Natural killer cell (primary cell): Measurements from ENCODE around the gene MROH7. TPM values are rescaled to one million over a fixed set of nuclear protein-coding genes. Genes with fewer than 3 reads are reported as not detected.

Experiments
- ATAC-seq, 3 donors: fragments of 150-1000 bp in 2 of 3; fragments of 200-7000 bp in 1 of 3; cut with Tn5 transposase; 1 replicate in 1 of 3; 2 replicates in 2 of 3; pipeline ENCODE4 v1.10.0; 2021; ENCODE audit warnings: mild to moderate bottlenecking in 2 of 3, moderate library complexity in 2 of 3
- DNase-seq, 2 donors: peaks; one replicate each; pipeline versions ENCODE4 v3.0.0 to v3.0.0-alpha.2; 2013 to 2021; ENCODE audit warnings: mixed read lengths in 1 of 2
- H3K27ac ChIP-seq: one replicate; pipeline ENCODE4 v1.5.1; 2013; ENCODE audit warnings: mild to moderate bottlenecking, low read length
- H3K27me3 ChIP-seq: one replicate; pipeline ENCODE4 v1.6.1; 2013; ENCODE audit warnings: low read length; ENCODE audit not compliant: control insufficient read depth, insufficient read depth
- H3K36me3 ChIP-seq: one replicate; pipeline ENCODE4 v1.6.1; 2013; ENCODE audit warnings: low read length; ENCODE audit not compliant: control insufficient read depth, insufficient read depth
- H3K4me1 ChIP-seq: one replicate; pipeline ENCODE4 v1.6.1; 2013; ENCODE audit warnings: low read length; ENCODE audit not compliant: control insufficient read depth, insufficient read depth
- H3K4me3 ChIP-seq: one replicate; pipeline ENCODE4 v1.5.1; 2013; ENCODE audit warnings: low read length
- H3K9me3 ChIP-seq: one replicate; pipeline ENCODE4 v1.6.1; 2013; ENCODE audit warnings: low read length; ENCODE audit not compliant: control insufficient read depth, insufficient read depth
- H3K27ac Mint-ChIP-seq, 2 donors: one replicate each; pipeline ENCODE4 v1.8.0; 2022; ENCODE audit warnings: mild to moderate bottlenecking in 2 of 2, mixed read lengths in 2 of 2, moderate library complexity in 1 of 2
- H3K27me3 Mint-ChIP-seq, 2 donors: one replicate each; pipeline ENCODE4 v1.8.0; 2022; ENCODE audit warnings: low read depth in 2 of 2, mixed read lengths in 2 of 2
- H3K36me3 Mint-ChIP-seq: one replicate; pipeline ENCODE4 v1.8.0; 2022; ENCODE audit warnings: mixed read lengths
- H3K4me1 Mint-ChIP-seq, 2 donors: one replicate each; pipeline ENCODE4 v1.8.0; 2022; ENCODE audit warnings: mixed read lengths in 2 of 2
- H3K4me3 Mint-ChIP-seq: one replicate; pipeline ENCODE4 v1.8.0; 2022; ENCODE audit warnings: mild to moderate bottlenecking, moderate library complexity, mixed read lengths
- H3K9me3 Mint-ChIP-seq, 2 donors: one replicate each; pipeline ENCODE4 v1.8.0; 2022; ENCODE audit warnings: mixed read lengths in 2 of 2
- CTCF ChIP-seq: fragments of 200-600 bp; IDR thresholded peaks from one replicate; pipeline ENCODE4 v1.8.0; 2022; ENCODE audit warnings: antibody characterized with exemption
- WGBS: methylation state at CpG from one replicate; pipeline ENCODE4 v1.1.7; 2013; ENCODE audit warnings: missing lambda C conversion rate; ENCODE audit not compliant: insufficient coverage; 5-methylcytosine and 5-hydroxymethylcytosine counted together
- intact Hi-C: fragments of 100-400 bp; cut with micrococcal nuclease; formaldehyde crosslinking; loops from one replicate; pipeline ENCODE4 v1.14.2; 2022
- total RNA-seq, 4 donors: library from RNA; stranded (reverse); fragments of 120-200 nt in 1 of 4; gene quantifications; one replicate each; pipeline versions ENCODE4 v1.2.3 to v1.2.4, GENCODE V29; 2013 to 2022

The MROH7 gene
- total RNA-seq, 3 donors from 2014 or later (not counting 1 experiment from before 2014, with no cell fraction given) = 0.16 to 0.88 (median 0.33) TPM

GRCh38 chr1:54685335-54685905 is 43.8 kb downstream of the MROH7 start:
- Histone ChIP-seq H3K27ac (no peak overlapping the region), H3K4me3 (no peak overlapping the region), H3K27me3 (no peaks in the 10 kb centered on the region), H3K36me3 (no peaks in the 10 kb centered on the region), H3K4me1 (no peaks in the 10 kb centered on the region), H3K9me3 (no peaks in the 10 kb centered on the region)
- Mint-ChIP-seq H3K4me1 (no peaks in the 10 kb centered on the region), H3K27me3 (no peaks in the 10 kb centered on the region), H3K36me3 (no peaks in the 10 kb centered on the region), H3K4me3 (no peak overlapping the region), H3K27ac (no peak overlapping the region), H3K9me3 (no peaks in the 10 kb centered on the region)
- no peak for TF ChIP-seq CTCF
- 91% methylated on average over 4 of the region's 4 CpGs for whole genome bisulfite sequencing
- no peak for DNase-seq
- intact Hi-C loops = no loop called here
- no peak for ATAC-seq

GRCh38 chr1:54686155-54686554 is 44.6 kb downstream of the MROH7 start:
- DNase-seq (no peak), ATAC-seq (no peak)
- 89% methylated on average over 11 of the region's 11 CpGs for WGBS
- Mint-ChIP-seq H3K27me3 (no peaks in the 10 kb centered on the region), H3K27ac (no peak overlapping the region), H3K9me3 (no peaks in the 10 kb centered on the region), H3K4me1 (no peaks in the 10 kb centered on the region), H3K4me3 (no peak overlapping the region), H3K36me3 (no peaks in the 10 kb centered on the region)
- no peaks in the 10 kb centered on the region for H3K4me1 ChIP-seq
- H3K27me3 ChIP-seq = no peaks in the 10 kb centered on the region
- no peaks in the 10 kb centered on the region for H3K36me3 ChIP-seq
- no peaks in the 10 kb centered on the region for H3K9me3 ChIP-seq
- no peak overlapping the region for H3K27ac ChIP-seq
- intact Hi-C loops = no loop called here
- H3K4me3 ChIP-seq = no peak overlapping the region
- TF ChIP-seq CTCF = no peak

- no peaks in the 10 kb centered on the region for H3K9me3 Mint-ChIP-seq
- H3K4me3 Mint-ChIP-seq = no peak overlapping the region
- DNase-seq (no peak), ATAC-seq (no peak)
- Histone ChIP-seq H3K27ac (no peak overlapping the region), H3K4me3 (no peak overlapping the region), H3K27me3 (no peaks in the 10 kb centered on the region), H3K36me3 (no peaks in the 10 kb centered on the region), H3K4me1 (no peaks in the 10 kb centered on the region), H3K9me3 (no peaks in the 10 kb centered on the region)
- TF ChIP-seq CTCF = no peak
- WGBS = 88% methylated on average over 8 of the region's 8 CpGs
- no peak overlapping the region for H3K27ac Mint-ChIP-seq
- H3K4me1 Mint-ChIP-seq = no peaks in the 10 kb centered on the region
- intact Hi-C loops = no loop called here
- H3K27me3 Mint-ChIP-seq = no peaks in the 10 kb centered on the region
- no peaks in the 10 kb centered on the region for H3K36me3 Mint-ChIP-seq
Measured at GRCh38 chr1:54694771-54695170, 53.2 kb downstream of the MROH7 start.

GRCh38 chr1:54695221-54695620 is 53.6 kb downstream of the MROH7 start:
- 97% methylated on average over 15 of the region's 15 CpGs for WGBS
- Mint-ChIP-seq H3K9me3 (no peaks in the 10 kb centered on the region), H3K4me1 (no peaks in the 10 kb centered on the region), H3K27ac (no peak overlapping the region), H3K4me3 (no peak overlapping the region), H3K27me3 (no peaks in the 10 kb centered on the region), H3K36me3 (no peaks in the 10 kb centered on the region)
- no peak for TF ChIP-seq CTCF
- Histone ChIP-seq H3K4me3 (no peak overlapping the region), H3K4me1 (no peaks in the 10 kb centered on the region), H3K9me3 (no peaks in the 10 kb centered on the region), H3K27ac (no peak overlapping the region), H3K36me3 (no peaks in the 10 kb centered on the region), H3K27me3 (no peaks in the 10 kb centered on the region)
- no peak for ATAC-seq
- intact Hi-C loops = no loop called here
- DNase-seq = no peak
